Stimulated activated CD8-positive, alpha-beta memory T cell treated with anti-CD3 and anti-CD28 coated beads, Interleukin-15, amount 100 ng/mL, for 48 hours (primary cell): ENCODE data around the gene AHI1.

Source experiments
- DNase-seq, 2 donors: peaks; one replicate each; pipeline ENCODE4 v3.0.0-alpha.2; 2020; ENCODE audit warnings: low read depth in 2 of 2

Gene AHI1

GRCh38 chr6:135233686-135234491 lies 263.7 kb downstream of the AHI1 start:
- DNase-seq = no peak
